UCSD-AML1 (cell line): ENCODE measurements around the gene PIKFYVE.
"Not testable (repeated sequence)": the region's sequence is repeated elsewhere in the genome, so short reads cannot be mapped to it uniquely, and the experiment has no call there.

Experiments
- DNase-seq: peaks from one replicate; lab custom pipeline; 2025; ENCODE audit not compliant: unreplicated experiment; lab: John Stamatoyannopoulos, UW

The PIKFYVE gene, protein sequence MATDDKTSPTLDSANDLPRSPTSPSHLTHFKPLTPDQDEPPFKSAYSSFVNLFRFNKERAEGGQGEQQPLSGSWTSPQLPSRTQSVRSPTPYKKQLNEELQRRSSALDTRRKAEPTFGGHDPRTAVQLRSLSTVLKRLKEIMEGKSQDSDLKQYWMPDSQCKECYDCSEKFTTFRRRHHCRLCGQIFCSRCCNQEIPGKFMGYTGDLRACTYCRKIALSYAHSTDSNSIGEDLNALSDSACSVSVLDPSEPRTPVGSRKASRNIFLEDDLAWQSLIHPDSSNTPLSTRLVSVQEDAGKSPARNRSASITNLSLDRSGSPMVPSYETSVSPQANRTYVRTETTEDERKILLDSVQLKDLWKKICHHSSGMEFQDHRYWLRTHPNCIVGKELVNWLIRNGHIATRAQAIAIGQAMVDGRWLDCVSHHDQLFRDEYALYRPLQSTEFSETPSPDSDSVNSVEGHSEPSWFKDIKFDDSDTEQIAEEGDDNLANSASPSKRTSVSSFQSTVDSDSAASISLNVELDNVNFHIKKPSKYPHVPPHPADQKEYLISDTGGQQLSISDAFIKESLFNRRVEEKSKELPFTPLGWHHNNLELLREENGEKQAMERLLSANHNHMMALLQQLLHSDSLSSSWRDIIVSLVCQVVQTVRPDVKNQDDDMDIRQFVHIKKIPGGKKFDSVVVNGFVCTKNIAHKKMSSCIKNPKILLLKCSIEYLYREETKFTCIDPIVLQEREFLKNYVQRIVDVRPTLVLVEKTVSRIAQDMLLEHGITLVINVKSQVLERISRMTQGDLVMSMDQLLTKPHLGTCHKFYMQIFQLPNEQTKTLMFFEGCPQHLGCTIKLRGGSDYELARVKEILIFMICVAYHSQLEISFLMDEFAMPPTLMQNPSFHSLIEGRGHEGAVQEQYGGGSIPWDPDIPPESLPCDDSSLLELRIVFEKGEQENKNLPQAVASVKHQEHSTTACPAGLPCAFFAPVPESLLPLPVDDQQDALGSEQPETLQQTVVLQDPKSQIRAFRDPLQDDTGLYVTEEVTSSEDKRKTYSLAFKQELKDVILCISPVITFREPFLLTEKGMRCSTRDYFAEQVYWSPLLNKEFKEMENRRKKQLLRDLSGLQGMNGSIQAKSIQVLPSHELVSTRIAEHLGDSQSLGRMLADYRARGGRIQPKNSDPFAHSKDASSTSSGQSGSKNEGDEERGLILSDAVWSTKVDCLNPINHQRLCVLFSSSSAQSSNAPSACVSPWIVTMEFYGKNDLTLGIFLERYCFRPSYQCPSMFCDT (N-terminal part only)

DNA sequence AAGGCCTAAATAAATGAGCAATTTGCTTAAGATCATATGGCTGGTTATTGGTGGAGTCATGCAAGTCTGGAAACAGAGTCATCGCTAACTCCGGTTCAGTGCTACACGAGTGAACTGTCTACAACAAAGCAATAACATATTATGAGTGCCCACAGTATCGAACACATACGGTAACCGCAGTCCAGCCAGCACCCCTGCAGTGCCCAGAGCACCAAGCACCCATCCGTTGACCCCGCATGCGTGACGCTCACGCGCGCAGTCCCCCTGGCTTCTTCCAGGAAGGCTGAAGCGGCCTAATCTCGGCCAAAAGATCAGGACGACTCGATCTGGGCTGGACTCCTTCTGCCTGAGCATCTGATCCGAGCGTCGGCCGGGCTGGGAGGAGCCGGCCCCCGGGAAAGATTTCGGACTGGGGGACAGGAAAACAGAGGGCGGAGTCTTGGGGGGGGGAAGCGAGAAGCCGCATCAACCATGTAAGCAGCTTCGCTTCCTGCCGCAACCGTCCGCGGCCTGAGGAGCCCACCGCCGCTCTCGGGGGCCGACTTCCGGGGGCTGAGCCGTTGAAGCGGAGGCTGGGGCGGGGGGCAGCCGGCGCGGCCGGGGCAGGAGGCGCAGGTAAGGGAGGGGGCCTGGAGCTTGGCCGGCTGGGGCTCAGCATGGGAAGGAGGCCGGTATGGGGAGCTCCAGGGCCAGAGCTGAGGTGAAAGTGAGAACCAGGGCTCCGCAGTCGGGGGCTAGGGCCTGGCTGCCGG lies at the start of gene PIKFYVE:
PIKFYVE (plus strand) TSS at position 455 of the 752 bp plus-strand sequence. CDS start 5,265 bp downstream, outside the sequence.
- peak; percentile 98 for DNase-seq

DNA sequence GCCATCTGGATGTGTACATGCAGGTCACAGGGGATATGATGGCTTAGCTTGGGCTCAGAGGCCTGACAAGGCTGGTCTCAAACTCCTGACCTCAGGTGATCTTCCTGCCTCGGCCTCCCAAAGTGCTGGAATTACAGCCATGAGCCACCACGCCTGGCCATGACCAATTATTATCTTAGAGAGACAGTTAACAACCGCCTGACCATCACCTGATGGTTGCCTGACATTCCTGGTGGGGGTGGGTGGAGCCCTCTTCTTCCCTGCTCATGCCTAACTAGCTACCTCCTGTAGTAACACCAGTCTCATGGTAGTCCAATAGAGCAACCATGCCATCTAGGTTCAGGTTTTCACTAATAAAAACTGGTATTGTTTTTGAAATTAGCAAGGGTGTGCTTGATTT lies 44.2 kb upstream of the PIKFYVE start:
- DNase-seq, result not testable (repeated sequence)

DNA sequence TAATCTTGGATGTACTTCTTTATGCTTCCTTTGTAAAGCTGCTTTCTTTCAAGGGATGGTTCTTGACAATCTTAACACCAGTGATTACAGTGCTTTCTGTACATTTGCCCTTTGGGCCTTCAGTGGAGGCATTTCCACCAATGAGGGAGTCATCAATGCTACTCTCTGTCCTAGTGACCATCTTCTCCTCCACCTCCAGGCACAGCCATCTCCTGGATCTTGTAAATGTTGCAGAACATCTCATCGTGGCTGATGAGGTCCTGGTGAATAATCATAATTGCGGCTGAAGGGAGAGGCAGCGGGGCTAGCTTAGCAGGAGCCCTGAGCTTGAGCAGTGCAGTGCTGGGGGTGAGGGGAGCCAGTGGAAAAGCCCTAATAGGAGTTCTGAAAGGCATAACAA lies 43.7 kb upstream of the PIKFYVE start:
- DNase-seq, result no peak

DNA sequence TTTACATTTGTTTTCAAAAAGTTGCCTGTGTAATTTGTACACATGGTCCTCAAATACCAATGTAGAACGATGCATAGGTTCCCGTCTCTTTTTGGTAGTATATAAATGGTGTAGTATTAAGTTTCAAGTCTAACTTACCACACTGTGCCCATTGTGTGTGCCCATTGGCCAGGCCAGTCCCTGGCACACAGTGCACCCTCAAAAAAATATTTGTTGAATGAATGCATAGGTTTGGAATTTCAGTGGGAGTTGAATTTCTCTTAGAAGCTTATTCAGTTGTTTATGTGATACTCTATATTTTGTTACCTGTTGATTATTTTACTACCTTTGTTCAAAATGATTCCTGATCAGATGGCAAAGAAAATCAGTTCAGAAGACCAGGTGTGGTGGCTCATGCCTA lies 41.3 kb upstream of the PIKFYVE start:
- no peak for DNase-seq

DNA sequence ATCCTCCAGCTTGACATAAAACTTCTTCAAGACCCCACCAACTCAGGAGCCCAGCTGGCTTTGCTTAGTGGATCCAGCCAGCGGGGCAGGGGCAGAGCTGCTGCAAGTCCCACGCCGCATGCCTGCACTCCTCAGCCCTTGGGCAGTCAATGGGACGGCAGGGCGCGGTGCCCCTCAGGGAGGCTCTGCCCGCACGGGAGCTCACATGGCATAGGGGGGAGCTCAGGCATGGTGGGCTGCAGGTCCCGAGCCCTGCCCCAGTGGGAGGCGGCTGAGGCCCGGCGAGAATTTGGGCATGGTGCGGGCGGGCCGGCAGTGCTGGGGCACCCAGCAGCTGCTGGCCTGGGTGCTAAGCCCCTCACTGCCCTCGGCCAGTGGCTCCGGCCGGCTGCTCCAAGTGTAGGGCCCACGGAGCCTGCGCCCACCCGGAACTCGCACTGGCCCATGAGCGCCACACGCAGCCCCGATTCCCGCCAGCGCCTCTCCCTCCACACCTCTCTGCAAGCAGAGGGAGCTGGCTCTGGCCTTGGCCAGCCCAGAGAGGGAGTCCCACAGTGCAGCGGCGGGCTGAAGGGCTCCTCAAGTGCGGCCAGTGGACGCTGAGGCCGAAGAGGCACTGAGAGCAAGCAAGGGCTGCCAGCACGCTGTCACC lies 38.3 kb upstream of the PIKFYVE start:
- DNase-seq, result no peak

DNA sequence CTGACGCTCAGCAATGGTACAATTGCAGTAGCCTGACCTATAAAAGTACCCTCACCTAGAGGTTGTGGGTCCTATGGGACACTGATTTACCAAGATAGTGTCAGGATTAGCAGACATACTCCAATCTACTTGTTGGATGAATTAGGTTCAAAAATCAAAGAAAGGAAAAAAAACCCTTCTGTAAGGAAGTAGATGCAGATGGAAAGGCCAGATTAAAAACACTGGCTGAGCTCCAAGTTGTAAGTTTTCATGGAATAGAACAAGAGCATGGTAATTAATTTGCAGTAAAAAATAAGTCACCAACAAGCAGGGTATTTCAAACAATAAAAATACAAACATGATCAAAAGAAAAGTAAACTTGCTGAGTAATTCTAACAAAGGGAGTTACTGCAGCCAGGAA lies 37.6 kb upstream of the PIKFYVE start:
- DNase-seq, result no peak

DNA sequence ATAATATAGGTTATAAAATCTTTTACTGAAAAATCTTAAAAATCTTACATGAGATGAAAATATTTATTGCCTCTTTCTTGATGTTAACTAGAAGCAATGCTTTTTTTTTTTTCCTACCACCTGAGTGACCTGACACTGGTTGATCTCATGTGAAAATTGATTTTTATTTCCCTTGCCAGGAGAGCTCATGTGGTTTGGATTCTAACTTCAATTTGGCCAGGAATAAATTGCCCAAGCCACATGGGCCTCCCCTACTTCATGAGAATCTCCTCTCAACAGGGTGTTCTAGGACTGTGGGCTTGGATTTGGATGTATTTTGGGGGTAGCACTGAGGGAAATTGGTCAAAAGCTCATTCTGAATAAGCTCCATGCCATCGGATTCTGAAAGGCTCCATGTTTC lies 31.3 kb upstream of the PIKFYVE start:
- no peak for DNase-seq

DNA sequence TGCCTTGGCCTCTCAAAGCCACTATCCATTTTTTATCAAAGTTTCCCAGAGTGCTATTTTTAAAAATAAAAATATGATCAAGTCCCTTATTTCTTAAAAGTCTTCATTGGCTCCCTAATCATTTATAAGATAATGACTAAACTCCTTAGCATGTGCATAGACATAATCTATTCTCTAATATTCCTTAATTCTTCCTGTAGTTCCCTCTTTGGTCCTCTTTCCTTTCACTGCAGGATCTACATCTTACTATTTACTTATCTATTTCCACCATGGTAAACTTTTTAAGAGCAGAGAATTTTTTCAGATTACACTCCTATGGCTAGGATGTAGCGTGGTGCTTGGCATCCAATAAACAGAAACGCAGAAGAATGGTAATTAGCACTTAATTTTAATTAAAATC lies 30.2 kb upstream of the PIKFYVE start:
- no peak for DNase-seq

DNA sequence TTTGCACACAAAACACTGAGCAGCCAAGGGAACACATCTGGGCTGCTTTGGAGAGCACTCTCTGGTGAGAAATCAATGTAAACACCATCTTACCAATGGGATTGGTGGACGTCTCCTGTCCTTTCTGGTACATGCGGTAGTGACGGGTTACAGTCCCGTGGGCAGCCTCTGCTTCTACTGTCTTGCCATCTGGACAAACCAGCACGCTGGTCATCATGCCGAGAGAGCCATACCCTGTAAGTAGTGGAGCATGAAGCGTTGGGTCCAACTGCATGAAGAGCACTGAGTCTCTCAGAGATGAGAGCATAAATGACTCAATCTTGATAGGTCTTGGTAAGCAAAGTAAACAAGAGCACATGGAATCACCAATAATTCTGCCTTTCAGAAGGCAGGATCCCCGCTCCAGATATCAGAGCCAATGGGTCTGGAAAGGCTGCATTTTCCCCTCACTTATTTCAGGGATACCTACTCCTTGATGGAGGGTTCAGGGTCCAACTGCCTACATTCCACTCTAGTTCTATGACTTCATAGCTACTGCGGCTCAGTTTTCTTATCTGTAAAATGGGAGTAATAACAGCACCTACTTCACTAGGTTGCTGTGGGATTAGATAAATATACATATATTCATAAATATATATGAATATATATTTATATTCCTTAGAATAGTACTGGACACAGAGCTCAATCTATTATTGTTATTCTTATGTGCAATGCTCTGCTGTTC lies 26.1 kb upstream of the PIKFYVE start:
- no peak for DNase-seq

DNA sequence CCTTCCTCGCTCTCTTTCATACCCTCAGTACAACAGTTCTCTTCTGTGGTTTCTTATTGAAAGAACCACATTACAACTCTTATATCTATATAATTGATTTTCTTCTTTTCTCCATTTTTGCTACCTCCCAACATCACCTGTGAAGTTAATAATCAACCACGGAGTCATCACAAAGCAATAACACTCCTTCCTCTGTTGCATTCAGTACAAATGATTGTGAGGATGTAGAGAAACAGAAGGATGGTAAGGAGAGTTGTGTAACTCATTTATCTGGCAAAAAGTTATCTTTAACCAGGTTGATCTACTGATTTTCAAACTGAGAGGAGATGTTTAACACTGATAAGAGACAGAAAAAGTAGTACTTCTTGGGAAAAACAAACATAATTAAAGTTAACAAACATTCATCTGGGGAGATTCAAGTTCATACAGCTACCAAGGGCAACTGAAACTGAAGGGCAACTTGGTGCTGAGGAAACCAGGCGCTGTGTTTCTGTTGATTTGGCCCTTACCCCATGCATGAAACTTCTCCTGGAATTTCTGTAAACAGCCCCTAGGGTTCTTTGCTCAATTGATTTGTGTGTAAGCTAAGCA lies 25.3 kb upstream of the PIKFYVE start:
- DNase-seq, result no peak

DNA sequence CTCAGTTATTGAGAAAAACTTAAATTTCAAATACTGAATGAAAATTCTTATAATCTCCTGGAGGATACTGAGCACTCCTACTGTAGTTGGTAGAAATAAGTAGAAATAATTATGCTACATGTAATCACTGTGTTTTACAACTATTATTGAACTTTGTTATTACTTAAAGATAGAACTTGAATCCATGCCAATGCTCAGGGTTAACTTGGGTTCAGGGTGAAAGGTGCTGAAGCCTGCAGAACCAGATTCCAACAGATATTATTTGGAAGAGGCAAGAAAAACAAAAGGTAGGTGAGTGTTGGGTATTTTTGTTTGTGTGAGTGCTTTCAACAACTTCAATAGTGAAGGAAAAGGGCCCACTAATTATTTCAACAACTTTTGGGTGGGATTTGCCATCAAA lies 21.6 kb upstream of the PIKFYVE start:
- no peak for DNase-seq

DNA sequence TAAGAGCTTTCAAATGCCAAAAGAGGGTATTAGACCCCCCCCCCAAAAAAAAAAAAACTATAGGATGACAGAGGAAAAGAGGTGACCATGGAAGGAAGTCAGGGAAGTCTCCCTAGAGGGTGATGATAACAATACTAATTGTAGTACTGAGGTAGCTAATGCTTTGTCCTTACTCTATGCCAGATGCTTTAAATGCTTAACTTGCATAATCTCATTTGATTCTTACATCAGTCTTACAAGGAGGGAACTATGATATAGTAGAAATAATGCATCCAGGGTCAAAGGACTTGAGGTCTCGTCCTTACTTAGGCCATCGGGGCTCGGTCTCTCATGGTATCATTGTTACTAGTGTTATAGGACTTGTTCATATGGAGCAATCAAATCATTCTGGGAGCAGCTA lies 20.3 kb upstream of the PIKFYVE start:
- no peak for DNase-seq

DNA sequence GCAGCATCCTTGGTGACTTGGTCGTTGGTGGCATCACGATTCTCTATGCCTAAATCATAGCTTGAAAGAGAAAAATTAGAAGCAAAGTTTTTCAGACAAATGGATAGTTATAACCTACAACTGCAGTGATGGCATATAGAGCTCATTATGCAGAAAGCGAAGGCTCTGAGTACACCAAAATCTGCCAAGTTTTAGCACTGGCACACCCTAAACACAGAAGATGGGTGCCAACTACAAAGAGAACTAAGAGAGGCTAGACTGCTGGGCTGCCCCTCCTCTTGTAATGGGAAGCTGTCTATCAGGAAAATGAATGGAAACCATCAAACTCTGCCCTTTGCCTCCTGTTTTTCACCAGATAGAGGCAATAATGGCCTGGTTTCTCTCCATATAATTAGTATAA lies 17.5 kb upstream of the PIKFYVE start:
- no peak for DNase-seq

DNA sequence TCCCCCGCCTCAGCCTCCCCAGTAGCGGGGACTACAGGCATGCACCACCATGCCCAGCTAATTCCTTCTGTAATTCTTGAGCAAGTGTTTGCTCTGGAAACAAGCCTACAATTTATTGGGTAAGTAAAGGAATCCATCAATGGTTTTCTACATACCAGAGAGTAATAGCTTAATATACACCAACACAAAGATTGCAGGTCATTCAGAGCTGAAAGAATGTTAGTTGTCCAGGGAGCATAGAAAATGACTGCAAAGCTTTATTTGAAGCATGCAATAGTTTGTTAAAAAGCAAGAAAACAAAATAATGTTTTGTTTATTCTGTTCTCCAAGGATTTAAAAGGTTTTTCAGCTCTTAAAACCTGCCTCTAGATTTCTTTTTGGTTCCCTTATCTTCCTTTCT lies 16.8 kb upstream of the PIKFYVE start:
- DNase-seq, result no peak

DNA sequence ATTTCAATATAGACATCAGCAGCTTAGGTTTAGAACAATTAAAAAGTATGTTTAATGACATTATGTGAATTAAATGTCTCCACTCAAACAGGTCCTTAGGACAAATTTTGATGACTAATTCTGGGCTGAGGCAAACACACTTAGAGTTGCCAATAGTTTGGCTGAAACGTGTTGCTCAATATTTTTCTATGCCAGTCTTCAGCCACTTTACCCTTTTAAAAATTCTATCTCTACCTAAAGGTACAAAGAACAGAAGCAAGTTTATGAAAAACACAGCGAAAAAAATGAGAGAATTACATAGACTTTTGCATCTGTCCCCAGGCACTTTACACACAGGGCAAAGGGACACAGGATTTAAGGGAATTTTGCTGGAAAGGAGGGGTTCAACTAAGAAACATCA lies 15.7 kb upstream of the PIKFYVE start:
- DNase-seq, result no peak

DNA sequence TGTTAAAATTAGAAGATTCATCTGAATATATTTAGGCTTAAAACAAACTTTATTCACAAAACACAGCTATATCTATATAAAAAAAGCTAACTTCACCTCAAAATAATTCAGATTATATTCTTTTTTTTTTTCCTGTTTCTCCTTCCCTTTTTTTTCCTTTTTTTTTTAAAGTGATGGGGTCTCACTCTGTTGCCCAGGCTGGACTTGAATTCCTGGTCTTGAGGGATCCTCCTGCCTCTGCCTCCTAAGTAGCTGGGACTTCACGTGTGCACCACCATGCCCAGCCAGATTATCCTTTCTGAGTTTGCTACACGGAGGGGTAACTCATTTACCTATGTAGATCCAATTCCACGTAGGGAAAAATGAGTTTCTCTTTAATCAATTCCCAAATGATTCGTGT lies 15.0 kb upstream of the PIKFYVE start:
- no peak for DNase-seq

DNA sequence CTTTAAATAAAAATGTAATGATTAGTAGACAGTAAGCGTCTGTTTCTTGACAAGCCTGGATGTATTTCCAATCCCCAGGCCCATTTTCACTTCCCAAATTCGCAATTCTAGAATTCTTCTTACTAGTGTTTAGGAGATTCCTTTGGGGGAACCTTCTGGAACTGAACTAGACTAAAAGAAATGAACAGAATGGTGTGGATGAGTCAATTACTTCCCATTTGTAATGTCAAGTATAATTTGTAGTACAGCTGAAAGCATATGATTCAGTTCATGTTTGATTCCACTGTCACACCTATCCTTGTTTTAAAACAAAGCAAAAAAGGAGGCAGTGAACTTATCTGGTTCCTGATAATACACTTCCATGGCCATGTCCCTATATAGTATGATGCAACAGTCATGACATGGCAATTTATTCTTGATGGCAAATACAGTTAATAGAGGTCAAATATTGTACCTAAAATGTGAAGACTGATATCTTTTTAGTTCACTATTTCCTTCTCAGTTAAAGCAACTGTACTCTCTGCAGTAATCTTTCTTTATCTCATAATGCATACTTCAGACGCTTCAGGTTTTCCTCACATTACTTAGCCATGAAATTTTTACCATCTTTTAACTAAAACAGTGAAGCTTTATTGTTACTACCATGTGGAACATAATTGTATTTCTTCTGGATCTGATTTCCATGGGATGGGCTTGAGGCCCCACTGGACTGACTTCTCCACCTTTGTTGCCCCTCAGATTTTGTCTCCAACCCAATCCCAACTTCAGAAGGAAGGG lies 13.2 kb upstream of the PIKFYVE start:
- no peak for DNase-seq

DNA sequence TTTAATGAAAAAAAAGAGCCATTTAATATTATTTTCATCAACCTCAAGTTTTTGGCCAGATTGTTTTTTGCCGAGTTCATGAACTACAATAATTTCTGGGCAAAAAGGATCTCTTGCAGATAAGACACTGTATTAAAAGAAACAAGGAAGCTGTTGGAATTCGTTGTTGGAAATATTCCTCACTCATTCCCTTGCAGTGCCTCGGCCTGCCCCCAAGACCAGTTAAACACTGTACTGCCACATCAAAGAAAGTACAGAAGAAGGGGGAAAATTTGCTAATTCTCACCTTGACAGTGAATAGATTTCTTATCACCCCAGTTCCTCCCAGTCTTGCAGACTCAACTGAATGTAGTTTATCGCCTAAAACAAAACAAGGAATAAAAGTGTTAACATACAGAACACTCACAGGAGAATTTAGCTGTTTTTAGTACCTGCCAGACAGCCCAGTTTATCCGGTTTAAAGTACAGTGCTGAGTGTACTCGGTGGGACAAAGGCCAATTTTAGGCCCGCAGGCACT lies 12.4 kb upstream of the PIKFYVE start:
- DNase-seq, result no peak
